Kasumi-1 (cell line): ENCODE measurements around the gene FCN3.

Source experiments
- DNase-seq, 2 experiments: peaks; one replicate each; lab custom pipeline; 2025; lab: John Stamatoyannopoulos, UW

The FCN3 gene

DNA sequence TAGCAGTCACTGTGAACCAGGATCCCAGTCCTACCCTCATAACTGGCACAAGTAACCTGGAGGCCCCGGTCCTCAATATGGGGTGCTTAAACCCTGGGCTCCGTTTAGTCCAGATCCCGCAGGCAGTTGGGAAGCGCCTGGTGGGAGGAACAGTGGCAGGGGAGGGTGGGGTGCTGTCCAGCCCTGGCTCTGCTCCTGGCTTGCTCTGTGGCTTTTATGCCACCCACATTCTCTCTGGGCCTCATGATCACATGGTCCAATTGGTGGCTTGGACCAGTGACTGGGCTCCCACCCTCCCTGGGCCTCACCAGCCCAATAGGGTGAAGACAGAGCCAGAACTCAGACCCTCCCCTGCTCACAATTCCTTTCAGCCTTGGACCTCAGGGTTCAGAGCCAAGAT is 5.6 kb upstream of the FCN3 start:
- no peak for DNase-seq

GRCh38 chr1:27379564-27380122 is 5.0 kb upstream of the FCN3 start:
- DNase-seq, result no peak

GRCh38 chr1:27377760-27378495 is 3.3 kb upstream of the FCN3 start:
- DNase-seq, result no peak

- DNase-seq, result peak in 1 of 2 experiments; percentile 11
Measured at GRCh38 chr1:27372808-27373690, 1.6 kb downstream of the FCN3 start.

- DNase-seq, result no peak
Measured at GRCh38 chr1:27372022-27372807, 2.4 kb downstream of the FCN3 start.

GRCh38 chr1:27368869-27369582 is 5.6 kb downstream of the FCN3 start:
- DNase-seq, result peak; percentile 27 to 32

- DNase-seq, result no peak
Measured at GRCh38 chr1:27367160-27367650, 7.4 kb downstream of the FCN3 start.

DNA sequence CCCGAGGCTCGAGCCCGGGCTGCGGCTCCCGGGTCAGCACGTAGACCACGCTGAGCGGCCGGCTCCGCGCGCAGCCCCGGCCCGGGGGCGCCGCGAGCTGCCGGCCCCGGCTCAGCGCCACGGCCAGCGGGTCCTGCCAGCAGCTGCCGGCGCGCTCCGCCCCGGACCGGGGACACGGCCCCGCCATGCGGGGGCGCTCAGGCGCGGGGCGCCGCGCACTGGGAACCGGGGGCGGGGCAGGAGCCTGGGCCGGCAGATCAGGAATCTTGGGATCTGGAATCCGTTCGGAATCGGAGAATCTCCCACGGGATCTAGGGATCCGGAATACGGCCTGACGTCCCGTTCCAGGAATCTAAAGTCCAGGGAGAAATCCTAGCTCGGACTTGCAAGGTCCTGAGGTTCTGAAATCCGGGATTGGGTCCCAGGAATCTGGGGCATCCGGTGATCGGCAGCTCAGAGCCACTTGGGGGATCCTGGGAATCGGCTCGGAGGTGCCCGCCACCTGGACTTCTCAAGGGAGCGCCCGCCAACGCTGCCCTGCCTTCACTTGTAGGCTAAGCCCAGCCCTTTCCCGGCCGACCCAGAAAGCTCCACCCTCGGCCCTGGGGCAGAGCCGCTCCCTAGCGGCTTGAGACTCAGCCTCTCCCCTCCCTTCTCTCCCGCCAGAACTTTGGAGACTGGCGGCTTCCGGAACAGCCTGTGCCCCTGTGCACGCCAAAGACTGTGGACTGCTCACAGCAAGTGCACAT is 8.0 kb downstream of the FCN3 start, which contains the start of gene MAP3K6:
Gene MAP3K6 (minus strand): TSS at position 551 of the 749 bp plus-strand sequence. CDS start 364 bp downstream, at position 187.
- DNase-seq, result peak; percentile 76 to 83

DNA sequence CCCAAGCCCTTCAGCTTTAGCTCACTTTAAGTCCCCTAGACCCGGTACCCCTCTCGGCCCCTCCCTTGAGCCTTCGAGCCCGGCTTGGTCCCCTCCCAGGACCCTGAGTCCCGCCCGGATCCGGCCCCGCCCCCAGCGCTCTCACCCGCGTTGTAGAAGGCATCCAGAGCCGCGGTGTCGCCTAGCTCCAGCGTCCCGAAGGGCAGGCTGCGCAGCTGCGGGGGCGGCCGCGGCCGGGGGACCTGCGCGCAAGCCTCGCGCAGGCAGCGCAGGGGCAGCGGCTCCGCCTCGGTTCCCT is 8.6 kb downstream of the FCN3 start:
- DNase-seq, result peak; percentile 66 to 73

GRCh38 chr1:27365372-27366112 is 9.1 kb downstream of the FCN3 start:
- peak; percentile 80 to 86 for DNase-seq

GRCh38 chr1:27364696-27365371 is 9.8 kb downstream of the FCN3 start:
- no peak for DNase-seq

DNA sequence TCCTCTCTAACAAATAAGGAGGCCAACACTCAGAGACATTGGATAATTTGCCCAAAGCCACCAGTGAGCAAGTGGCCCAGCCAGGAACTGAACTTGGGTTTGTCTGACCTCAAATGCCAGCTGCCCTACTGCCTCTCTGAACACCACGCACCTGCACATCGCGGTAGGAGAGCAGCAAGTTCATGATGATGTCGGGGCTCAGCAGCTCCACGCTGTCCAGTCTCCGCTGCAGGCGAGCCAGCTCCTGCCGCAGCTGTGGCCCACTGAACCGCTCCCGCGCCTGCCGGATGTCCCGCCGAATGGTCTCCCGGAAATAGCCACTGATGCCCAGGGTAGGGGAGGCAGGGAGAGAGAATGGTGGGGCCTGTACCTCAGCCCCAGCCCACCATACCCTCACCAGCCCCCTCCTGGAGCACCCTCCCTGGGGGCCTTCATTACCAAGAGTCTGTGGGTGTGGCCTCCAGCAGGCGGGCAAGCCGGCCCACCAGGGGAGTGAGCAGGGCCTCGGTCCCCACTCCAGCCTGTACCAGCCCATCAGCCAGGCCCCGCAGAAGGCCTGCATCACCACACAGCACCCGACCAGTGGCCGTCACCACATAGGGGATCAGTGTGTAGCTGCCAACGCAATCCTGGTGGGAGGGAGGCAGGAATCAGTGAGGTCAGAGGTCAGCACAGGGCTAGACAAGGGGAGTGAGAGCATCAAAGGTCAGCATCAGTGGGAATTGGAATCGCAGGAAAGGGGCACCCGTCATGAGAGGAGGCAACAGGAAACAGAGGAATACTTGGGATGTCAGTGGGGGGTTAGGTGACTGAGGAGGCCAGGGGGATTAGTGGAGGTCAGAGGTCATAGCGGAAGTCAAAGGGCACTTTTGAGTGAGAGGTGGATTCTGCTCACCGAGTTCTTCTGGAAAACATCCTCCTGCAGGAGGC is 10.6 kb downstream of the FCN3 start:
- no peak for DNase-seq

- DNase-seq, result no peak
Measured at GRCh38 chr1:27361553-27361952, 13.1 kb downstream of the FCN3 start.

DNA sequence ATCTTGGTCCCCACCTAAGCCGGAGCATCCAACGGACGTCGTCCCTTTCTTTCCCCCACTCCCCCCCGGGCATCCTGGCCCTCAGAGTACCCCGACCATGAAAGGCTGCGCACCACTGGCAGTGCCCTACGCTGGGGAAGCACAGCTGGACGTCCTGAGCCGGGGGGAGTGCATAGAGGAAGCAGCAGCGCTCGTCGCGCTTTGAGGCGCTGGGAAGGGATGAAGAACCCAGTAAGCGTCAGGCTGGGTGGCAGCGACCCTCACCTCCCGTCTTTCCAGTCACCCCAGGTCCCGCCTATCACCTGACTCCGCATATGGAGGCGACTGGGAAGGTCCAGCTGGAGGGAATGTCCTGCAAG is 13.6 kb downstream of the FCN3 start:
- no peak for DNase-seq

DNA sequence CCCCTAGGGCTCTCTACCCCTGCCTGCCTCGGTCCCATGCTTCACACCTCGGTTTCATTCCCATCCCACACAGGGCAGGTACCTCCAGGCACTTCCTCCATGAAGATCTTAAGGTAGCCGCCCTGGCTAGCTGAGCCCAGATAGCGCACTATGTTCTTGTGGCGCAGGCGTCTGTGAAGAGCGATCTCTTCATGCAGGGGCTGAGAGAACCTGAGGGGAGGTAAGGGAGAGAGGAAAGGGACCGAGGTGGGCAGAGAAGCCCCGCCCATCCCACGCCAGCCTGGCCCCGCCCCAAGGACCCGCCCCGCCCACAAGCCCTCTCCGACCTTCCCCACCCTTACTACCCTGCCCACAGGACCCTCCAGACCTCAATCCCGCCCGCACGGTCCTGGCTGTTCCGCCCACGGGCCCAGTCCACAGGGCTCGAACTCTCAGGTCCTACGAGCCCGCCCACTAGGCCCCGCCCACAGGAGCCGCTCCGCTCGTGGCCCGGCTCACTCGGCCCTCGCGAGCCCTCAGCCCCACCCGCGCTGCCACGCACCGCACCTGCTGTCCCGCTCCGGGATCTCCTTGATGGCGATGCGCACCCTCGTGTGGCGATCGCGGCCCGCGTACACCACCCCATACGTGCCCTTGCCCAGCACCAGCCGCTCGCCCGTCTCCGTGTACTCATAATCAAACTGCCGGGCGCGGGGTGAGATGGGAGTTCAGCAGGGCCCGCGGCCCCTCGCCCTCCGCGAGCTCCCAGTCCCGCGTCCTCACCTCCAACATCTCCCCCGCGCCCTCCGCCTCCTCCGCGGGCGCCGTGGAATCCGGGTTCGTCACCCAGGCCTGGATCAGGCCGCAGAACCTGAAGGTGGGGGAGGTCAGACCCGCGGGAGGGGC is 14.2 kb downstream of the FCN3 start:
- DNase-seq, result no peak

- DNase-seq, result no peak
Measured at GRCh38 chr1:27359822-27360158, 14.8 kb downstream of the FCN3 start.

- DNase-seq, result no peak
Measured at GRCh38 chr1:27358928-27359313, 15.7 kb downstream of the FCN3 start.
